IMR-90 (cell line): ENCODE data around the gene WDR54. TPM values are rescaled to one million over a fixed set of nuclear protein-coding genes. Genes with fewer than 3 reads are reported as not detected.

Source experiments
- ATAC-seq: fragments of 200-7000 bp; cut with Tn5 transposase; 2 replicates; pipeline ENCODE4 v1.9.1; 2020; ENCODE audit warnings: low read depth, mild to moderate bottlenecking, moderate library complexity
- BruUV-seq: library from RNA; stranded (reverse); fragments of 400-500 nt; replicated peaks from 2 replicates; lab custom pipeline; 2021; lab: Mats Ljungman, UMichigan
- CTCF ChIA-PET: fragments of 300-600 bp; formaldehyde crosslinking; extraction: SDS; loops from one replicate; lab custom pipeline; 2021; ENCODE audit warnings: antibody characterized with exemption; lab: Yijun Ruan, JAX
- POLR2A ChIA-PET: fragments of 300-600 bp; sonication (Branson Sonifier 250); formaldehyde crosslinking; loops from one replicate; lab custom pipeline; 2022; ENCODE audit warnings: antibody characterized with exemption; ENCODE audit not compliant: unreplicated experiment; lab: Charles Lee
- DNase-seq: peaks from one replicate; pipeline ENCODE4 v3.0.0; 2013
- H2AFZ ChIP-seq: replicated peaks from 2 replicates; pipeline ENCODE3; 2013; ENCODE audit warnings: low read length, mild to moderate bottlenecking; ENCODE audit not compliant: poor library complexity
- H2AK5ac ChIP-seq: 2 replicates; pipeline ENCODE4 v1.6.1; 2013; ENCODE audit warnings: low read depth, low read length, inconsistent platforms
- H2AK9ac ChIP-seq: replicated peaks from 2 replicates; pipeline ENCODE3; 2013; ENCODE audit warnings: mild to moderate bottlenecking, low read depth, low read length, moderate library complexity; ENCODE audit not compliant: poor library complexity
- H2BK120ac ChIP-seq: 2 replicates; pipeline ENCODE4 v1.6.1; 2013; ENCODE audit warnings: low read depth, low read length, inconsistent platforms
- H2BK15ac ChIP-seq: 3 replicates; pipeline ENCODE4 v1.6.1; 2013; ENCODE audit warnings: low read depth, low read length, inconsistent platforms
- H2BK20ac ChIP-seq: 2 replicates; pipeline ENCODE4 v1.6.1; 2013; ENCODE audit warnings: low read depth, mild to moderate bottlenecking, inconsistent platforms, low read length, moderate library complexity
- H2BK5ac ChIP-seq: 2 replicates; pipeline ENCODE4 v1.6.1; 2013; ENCODE audit warnings: mild to moderate bottlenecking, low read depth, low read length, inconsistent platforms; ENCODE audit not compliant: poor library complexity, severe bottlenecking
- H3K14ac ChIP-seq: replicated peaks from 2 replicates; pipeline ENCODE4 v1.6.1; 2013; ENCODE audit warnings: low read depth, low read length, inconsistent platforms
- H3K18ac ChIP-seq: 2 replicates; pipeline ENCODE4 v1.6.1; 2013; ENCODE audit warnings: low read depth, low read length, control low read depth
- H3K23ac ChIP-seq: 2 replicates; pipeline ENCODE4 v1.6.1; 2013; ENCODE audit warnings: low read depth, low read length, inconsistent platforms
- H3K27ac ChIP-seq: 2 replicates; pipeline ENCODE4 v1.5.1; 2013; ENCODE audit warnings: mild to moderate bottlenecking, control low read depth, low read length; ENCODE audit not compliant: insufficient read depth
- H3K27me3 ChIP-seq: 2 replicates; pipeline ENCODE4 v1.6.1; 2013; ENCODE audit warnings: low read length; ENCODE audit not compliant: control insufficient read depth, insufficient read depth
- H3K36me3 ChIP-seq: 2 replicates; pipeline ENCODE4 v1.6.1; 2013; ENCODE audit warnings: low read length, mixed read lengths; ENCODE audit not compliant: control insufficient read depth, insufficient read depth
- H3K4ac ChIP-seq: 2 replicates; pipeline ENCODE4 v1.6.1; 2013; ENCODE audit warnings: low read depth, low read length, inconsistent platforms
- H3K4me1 ChIP-seq: 2 replicates; pipeline ENCODE4 v1.6.1; 2013; ENCODE audit warnings: low read length, mixed read lengths; ENCODE audit not compliant: control insufficient read depth, insufficient read depth
- H3K4me2 ChIP-seq: 2 replicates; pipeline ENCODE4 v1.6.1; 2013; ENCODE audit warnings: low read depth, mild to moderate bottlenecking, control low read depth, low read length, moderate library complexity
- H3K4me3 ChIP-seq: 2 replicates; pipeline ENCODE4 v1.5.1; 2013; ENCODE audit warnings: low read depth, mild to moderate bottlenecking, control low read depth, low read length, moderate library complexity; ENCODE audit not compliant: insufficient read depth
- H3K56ac ChIP-seq: 2 replicates; pipeline ENCODE4 v1.6.1; 2013; ENCODE audit warnings: low read length, inconsistent platforms; ENCODE audit not compliant: insufficient read depth; ENCODE audit errors: extremely low read depth
- H3K79me1 ChIP-seq, 2 experiments: 2 replicates each; pipeline ENCODE4 v1.6.1; 2013; ENCODE audit warnings: low read length in 2 of 2, inconsistent platforms in 1 of 2, low read depth in 1 of 2
- H3K9ac ChIP-seq: 2 replicates; pipeline ENCODE4 v1.6.1; 2013; ENCODE audit warnings: low read depth, low read length, control low read depth
- H3K9me1 ChIP-seq: 2 replicates; pipeline ENCODE4 v1.6.1; 2013; ENCODE audit warnings: low read length, inconsistent platforms; ENCODE audit not compliant: insufficient read depth
- H3K9me3 ChIP-seq: 2 replicates; pipeline ENCODE4 v1.6.1; 2013; ENCODE audit warnings: low read length; ENCODE audit not compliant: control insufficient read depth, insufficient read depth
- H4K20me1 ChIP-seq: 2 replicates; pipeline ENCODE4 v1.6.1; 2013; ENCODE audit warnings: low read length, inconsistent platforms; ENCODE audit not compliant: insufficient read depth
- H4K5ac ChIP-seq: 2 replicates; pipeline ENCODE4 v1.6.1; 2013; ENCODE audit warnings: mild to moderate bottlenecking, low read depth, low read length, control low read depth
- H4K8ac ChIP-seq, 2 experiments: 2 replicates each; pipeline ENCODE4 v1.6.1; 2013; ENCODE audit warnings: low read depth in 2 of 2, low read length in 2 of 2, control low read depth in 1 of 2, inconsistent platforms in 1 of 2
- H4K91ac ChIP-seq: 2 replicates; pipeline ENCODE4 v1.6.1; 2013; ENCODE audit warnings: low read depth, low read length, inconsistent platforms; ENCODE audit not compliant: insufficient read depth
- CEBPB ChIP-seq: IDR thresholded peaks from 2 replicates; pipeline ENCODE4 v1.6.1; 2012; ENCODE audit warnings: low read depth, low read length, improper control_type of control experiment
- CHD1 ChIP-seq: IDR thresholded peaks from 2 replicates; pipeline ENCODE4 v1.6.1; 2012; ENCODE audit warnings: low read depth, low read length, improper control_type of control experiment
- CTCF ChIP-seq: conservative IDR thresholded peaks from 2 replicates; pipeline ENCODE4 v1.5.1; 2012; ENCODE audit warnings: mild to moderate bottlenecking, low read depth, low read length, improper control_type of control experiment
- NFE2L2 ChIP-seq: fragments of 150-350 bp; IDR thresholded peaks from 2 replicates; pipeline ENCODE4 v1.6.1; 2016; ENCODE audit warnings: low read depth, mild to moderate bottlenecking, low read length
- POLR2A ChIP-seq: IDR thresholded peaks from 2 replicates; pipeline ENCODE4 v1.6.1; 2012; ENCODE audit warnings: mild to moderate bottlenecking, low read depth, low read length
- WGBS, 2 experiments: methylation state at CpG; one replicate each; pipeline versions ENCODE4 v1.1.5 to v1.1.7; 2013; ENCODE audit warnings: missing lambda C conversion rate in 2 of 2; ENCODE audit not compliant: insufficient read length in 1 of 2; ENCODE audit errors: extremely low coverage in 2 of 2; 5-methylcytosine and 5-hydroxymethylcytosine counted together
- dilution Hi-C: fragments of 300-500 bp; cut with HindIII; formaldehyde crosslinking; loops from one replicate; pipeline ENCODE4 v1.14.3; 2018; ENCODE audit warnings: low sequenced_read_pairs; ENCODE audit not compliant: unreplicated experiment
- in situ Hi-C: fragments of 300-500 bp; cut with MboI; formaldehyde crosslinking; loops from 3 replicates; pipeline ENCODE4 v1.14.3; 2019; ENCODE audit warnings: low sequenced_read_pairs, inconsistent platforms, mixed read lengths
- intact Hi-C: fragments of 100-400 bp; cut with micrococcal nuclease; formaldehyde crosslinking; loops from 2 replicates; pipeline ENCODE4 v1.10.0; 2022
- polyA plus RNA-seq, 3 experiments: library from polyadenylated mRNA; depleted of rRNA; stranded (reverse); fragments of >200 nt; gene quantifications; 2 replicates each; pipeline ENCODE4 v1.2.3, GENCODE V29; 2012; ENCODE audit warnings: low replicate concordance in 1 of 3
- total RNA-seq: library from RNA; depleted of rRNA; stranded (reverse); fragments of >200 nt; gene quantifications from 2 replicates; pipeline ENCODE4 v1.2.3, GENCODE V29; 2012

WDR54 gene
- total and polyA plus RNA-seq, 2 of the 4 experiments (the other 2 are of a cell fraction): 47.9 to 57.2 TPM

GRCh38 chr2:74461187-74462053 is 39.9 kb downstream of the WDR54 start:
- intact Hi-C loops (no loop called here), dilution Hi-C loops (no loop called here), in situ Hi-C loops (no loop called here)
- H2BK5ac ChIP-seq: no peak overlapping the region
- peak overlapping the region; percentile 29 for H2AK9ac ChIP-seq
- WGBS, 2 experiments: 97% methylated on average over 13 of the region's 27 CpGs; no CpG with 5 or more reads in 1 of the 2 experiments
- H3K18ac ChIP-seq: no peak overlapping the region
- no peak overlapping the region for H2AK5ac ChIP-seq
- no TSS peak for BruUV-seq
- no peak overlapping the region for H3K27ac ChIP-seq
- no peaks in the 10 kb centered on the region for H3K9me1 ChIP-seq
- H2BK120ac ChIP-seq: no peak overlapping the region
- H4K91ac ChIP-seq: no peak overlapping the region
- H3K4me3 ChIP-seq: no peak overlapping the region
- H3K36me3 ChIP-seq: peaks cover 21% of the 10 kb centered on the region
- H2BK20ac ChIP-seq: no peak overlapping the region
- H3K79me1 ChIP-seq: peaks cover 13 to 59% of the 10 kb centered on the region in 2 experiments; a peak in 3 of 4 replicates
- H4K8ac ChIP-seq: no peak overlapping the region
- no peak overlapping the region for H3K56ac ChIP-seq
- no peak overlapping the region for H3K23ac ChIP-seq
- H3K9me3 ChIP-seq: no peaks in the 10 kb centered on the region
- POLR2A ChIA-PET: no interaction called here
- H4K20me1 ChIP-seq: no peaks in the 10 kb centered on the region
- CTCF ChIA-PET: no interaction called here
- no peak overlapping the region for H3K9ac ChIP-seq
- TF ChIP-seq CHD1 (no peak), POLR2A (no peak), CEBPB (no peak), CTCF (peak; percentile 14; the same call in 1 of the 2 replicates), NFE2L2 (no peak)
- no peak for DNase-seq
- H3K27me3 ChIP-seq: no peaks in the 10 kb centered on the region
- ATAC-seq: no peak
- no peak overlapping the region for H4K5ac ChIP-seq
- no peak overlapping the region for H3K14ac ChIP-seq
- peaks cover 8% of the 10 kb centered on the region for H3K4me1 ChIP-seq
- H2BK15ac ChIP-seq: no peak overlapping the region
- H2AFZ ChIP-seq: no peak overlapping the region
- no peak overlapping the region for H3K4ac ChIP-seq
- no peak overlapping the region for H3K4me2 ChIP-seq
